G401 (cell line): ENCODE results near the gene TADA2B. TPM values are rescaled to one million over a fixed set of nuclear protein-coding genes. Genes with fewer than 3 reads are reported as not detected.

Experiments
- DNase-seq: peaks from one replicate; pipeline ENCODE4 v3.0.0-alpha.2; 2015; ENCODE audit warnings: low spot score
- in situ Hi-C: cut with HindIII; loops from 2 replicates; pipeline ENCODE4 v1.10.0; 2016; ENCODE audit warnings: low sequenced_read_pairs, mixed read lengths
- total RNA-seq: library from RNA; depleted of rRNA; stranded (reverse); fragments of >200 nt; shearing (Covaris generic); gene quantifications from 2 replicates; pipeline ENCODE4 v1.2.3, GENCODE V29; 2014

TADA2B gene
- total RNA-seq, 1 experiment from 2014 or later, result 19.6 TPM

- in situ Hi-C loops, result no loop called here
- DNase-seq, result no peak
These were observed 10.6 kb upstream of the TADA2B start for GRCh38 chr4:7032596-7032995.

- DNase-seq, result no peak
- in situ Hi-C loops, result no loop called here
These were observed 8.7 kb upstream of the TADA2B start for GRCh38 chr4:7034262-7035081.

DNA sequence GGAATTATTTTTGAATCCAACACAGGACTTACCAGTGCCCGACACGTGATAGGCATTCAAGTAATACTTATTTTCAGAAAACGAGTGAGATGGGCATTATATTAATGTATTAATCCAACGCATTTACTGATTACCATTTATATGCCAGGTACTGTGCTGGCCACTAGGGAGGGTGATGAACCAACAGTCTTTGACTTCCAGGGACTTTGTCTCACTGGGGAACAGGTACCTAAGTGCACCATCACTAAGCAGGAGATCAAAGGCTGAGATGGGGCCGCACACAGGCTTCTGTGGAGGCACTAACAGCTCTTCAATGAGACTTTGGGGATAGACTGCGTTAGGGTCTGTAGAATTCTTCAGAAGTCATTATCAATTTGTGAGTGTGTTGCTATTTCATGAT lies 5.7 kb upstream of the TADA2B start:
- no peak for DNase-seq
- in situ Hi-C loops, result no loop called here

GRCh38 chr4:7040765-7041164 lies 2.4 kb upstream of the TADA2B start:
- in situ Hi-C loops, result no loop called here

GRCh38 chr4:7041246-7041645 lies 1.9 kb upstream of the TADA2B start:
- no peak for DNase-seq
- in situ Hi-C loops, result no loop called here

More at GRCh38 chr4:7040765-7041164, 2.4 kb upstream of the TADA2B start:
- DNase-seq, result no peak

- DNase-seq, result peak; percentile 72
- in situ Hi-C loops, result no loop called here
These were observed 1.2 kb upstream of the TADA2B start for GRCh38 chr4:7041801-7042502.

DNA sequence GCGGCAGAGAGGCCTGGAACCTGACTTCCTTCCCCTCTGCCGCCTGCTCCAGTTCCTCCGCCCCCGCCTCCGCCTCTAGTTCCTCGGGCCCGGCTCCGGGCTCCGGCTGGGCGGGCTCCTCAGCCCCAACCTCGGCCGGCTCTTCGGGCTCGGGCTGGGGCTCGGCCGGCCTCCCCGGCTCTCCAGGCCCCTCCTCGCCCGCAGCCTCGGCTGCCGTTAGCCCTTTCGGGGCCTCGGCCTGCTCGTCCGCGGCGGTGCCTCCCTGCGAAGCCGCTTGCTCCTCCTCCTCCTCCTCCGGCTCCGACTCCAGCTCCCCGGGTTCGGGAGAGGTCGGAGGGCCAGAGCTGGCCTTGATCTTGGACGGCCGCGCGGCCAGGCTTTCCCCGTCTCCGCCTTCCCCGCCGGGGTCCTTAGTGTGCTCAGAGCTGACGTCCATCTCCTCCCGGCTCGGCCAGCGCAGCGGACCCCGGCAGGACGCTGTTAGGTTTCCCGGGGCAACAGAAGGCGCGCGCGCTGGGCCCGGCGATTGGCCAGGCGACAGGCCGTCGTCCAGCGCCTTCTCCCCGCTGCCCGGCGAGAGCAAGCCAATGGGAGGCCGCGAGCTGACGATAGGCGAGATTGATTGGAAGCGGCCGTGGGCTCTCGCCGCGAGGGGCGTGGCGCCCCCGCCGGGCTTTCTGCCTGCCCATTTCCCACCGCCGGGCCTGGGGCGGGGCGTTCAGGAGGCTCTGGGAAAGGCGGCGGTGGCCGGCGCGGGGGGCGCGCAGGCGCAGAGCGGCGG lies 479 bp upstream of the TADA2B start:
- peak; percentile 97 for DNase-seq
- in situ Hi-C loops, result no loop called here

DNA sequence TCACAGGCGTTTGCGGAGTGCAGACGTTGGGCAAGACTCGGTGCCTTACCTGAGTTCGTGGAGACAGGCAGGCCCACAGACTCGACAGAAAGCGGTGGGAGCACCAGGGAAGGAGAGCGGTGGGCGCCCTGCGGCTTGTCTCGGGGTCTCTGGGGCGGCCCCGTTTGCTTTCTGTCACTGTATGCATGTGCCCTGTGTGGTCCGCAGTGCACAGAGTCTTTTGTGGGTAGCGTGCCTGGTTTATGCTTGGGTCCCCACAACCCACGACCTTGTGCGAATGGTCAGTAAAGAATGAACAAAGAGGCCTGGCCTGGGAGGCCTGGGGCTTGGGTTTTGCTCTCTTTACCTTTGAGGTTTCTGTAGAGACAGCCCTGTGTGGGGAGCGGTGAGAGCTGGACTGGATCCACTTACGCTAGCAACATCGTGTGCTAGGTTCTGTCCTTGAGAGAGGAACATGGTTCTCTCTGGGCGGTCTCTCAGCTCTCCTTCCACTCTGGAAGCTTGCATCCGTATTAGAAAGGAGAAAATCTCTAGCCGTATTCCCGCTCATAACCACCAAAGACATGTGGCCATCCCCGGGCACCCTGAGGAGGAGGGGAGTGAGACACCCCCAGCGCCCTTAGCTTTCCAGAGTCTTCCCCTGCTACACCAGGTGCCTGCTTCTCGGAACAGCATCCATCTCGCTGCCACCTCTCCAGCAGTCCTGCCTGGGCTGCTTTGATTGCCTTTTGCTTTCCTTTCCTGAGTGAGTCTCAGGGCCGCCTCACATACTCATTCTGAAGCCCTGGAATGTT lies 1.2 kb downstream of the TADA2B start:
- peak; percentile 44 for DNase-seq
- in situ Hi-C loops, result no loop called here

DNA sequence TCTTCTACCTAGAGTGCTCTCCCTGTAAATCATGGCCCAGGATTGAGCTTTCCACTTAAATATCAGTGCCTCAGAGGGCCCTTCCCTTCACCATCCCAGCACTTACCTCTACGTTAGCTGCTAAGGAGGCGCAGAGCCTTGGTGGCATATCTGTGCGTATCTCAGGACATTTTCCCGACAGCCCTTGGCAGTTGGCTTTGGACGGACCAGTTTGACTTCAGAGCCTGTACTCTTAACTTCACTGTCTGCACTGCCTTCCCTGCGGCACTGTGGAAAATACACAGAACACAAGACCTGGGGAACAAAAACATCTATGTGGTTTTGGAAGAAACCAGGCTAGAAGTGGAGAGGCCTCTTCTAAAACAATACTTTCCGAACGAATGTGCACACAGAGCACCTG lies 2.4 kb downstream of the TADA2B start:
- in situ Hi-C loops, result no loop called here
- DNase-seq, result no peak

DNA sequence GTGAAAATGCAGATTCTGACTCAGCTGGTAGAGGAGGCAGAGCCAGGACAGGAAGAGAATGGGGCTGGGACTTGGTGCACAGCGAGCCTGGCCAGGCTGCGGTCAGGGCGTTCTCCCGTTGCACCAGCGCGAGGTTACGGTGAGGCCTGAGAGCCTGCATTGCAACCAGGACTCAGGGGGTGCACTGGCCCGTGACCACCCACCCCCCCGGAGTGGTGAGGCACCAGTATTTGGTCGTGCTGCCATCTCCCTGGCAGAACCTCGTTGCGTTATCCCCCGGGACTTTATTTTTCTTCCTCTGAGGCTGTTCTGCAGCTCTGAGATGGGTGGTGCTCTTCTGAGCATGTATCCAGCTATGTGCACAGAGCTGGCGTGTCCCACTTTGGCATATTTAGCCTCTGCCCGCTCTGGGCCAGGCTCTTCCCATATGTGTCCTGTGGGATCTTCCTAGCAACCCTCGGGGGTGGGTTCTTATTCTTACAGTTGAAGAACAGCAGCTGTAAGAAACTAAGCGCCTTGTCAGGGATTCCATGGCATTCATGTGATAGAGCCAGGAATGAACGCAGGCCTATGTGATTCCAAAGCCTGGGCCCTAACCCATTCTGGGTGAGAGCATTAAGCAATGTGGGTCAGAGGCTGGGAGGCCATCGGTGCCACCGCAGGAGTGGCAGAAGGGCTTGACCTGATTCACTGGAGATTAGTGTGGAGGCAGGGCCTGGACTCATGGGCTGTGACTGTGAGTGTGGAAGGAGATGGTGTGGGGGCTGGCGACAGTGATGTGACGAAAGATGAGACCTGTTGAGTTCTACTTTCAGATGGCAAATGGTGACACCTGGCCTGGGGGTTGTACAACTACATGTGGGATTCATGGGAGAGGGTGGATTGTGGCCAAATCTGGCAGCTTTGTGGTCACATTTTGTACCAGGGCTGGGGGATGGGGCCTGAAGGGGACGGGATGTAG lies 3.1 kb downstream of the TADA2B start:
- in situ Hi-C loops, result no loop called here
- DNase-seq, result no peak

DNA sequence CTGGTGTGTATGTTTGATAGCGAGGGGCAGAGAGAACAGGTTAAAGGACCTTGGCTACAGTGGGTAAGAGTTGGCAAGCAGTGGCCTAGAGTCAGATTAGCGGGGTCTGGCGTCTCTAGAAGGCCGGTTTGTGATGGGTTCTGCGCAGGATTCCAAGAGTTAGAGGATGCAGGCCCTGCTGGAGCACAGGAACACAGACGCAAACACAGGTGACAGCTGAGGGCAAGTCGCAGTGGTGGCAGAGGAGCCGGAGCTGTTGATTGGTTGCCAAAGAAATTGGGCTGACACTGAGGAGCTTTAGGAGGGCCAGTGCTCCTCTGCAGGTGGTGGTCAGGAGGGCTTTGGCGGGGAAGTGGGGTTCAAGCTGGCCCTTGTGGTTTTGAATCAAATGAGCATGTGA lies 3.8 kb downstream of the TADA2B start:
- in situ Hi-C loops, result no loop called here

DNA sequence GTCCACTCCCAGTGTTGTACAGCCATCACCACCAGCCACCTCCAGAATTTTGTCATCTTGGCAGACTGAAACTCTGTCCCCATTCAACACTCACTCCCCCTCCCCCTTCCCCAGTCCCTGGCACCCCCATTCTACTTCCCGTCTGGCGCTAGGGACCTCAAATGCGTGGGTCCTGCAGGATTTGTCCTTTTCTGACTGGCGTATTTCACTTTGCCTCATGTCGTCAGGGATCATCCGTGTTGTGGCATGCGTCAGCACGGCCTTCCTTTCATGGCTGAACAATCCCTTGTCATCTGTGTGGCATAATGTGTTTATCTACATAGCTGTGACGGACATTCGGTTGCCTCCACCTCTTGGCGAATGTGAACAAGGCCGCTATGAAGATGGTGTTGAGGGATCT lies 5.5 kb downstream of the TADA2B start:
- in situ Hi-C loops, result no loop called here
- DNase-seq, result no peak

More for the DNA sequence above, 3.8 kb downstream of the TADA2B start:
- no peak for DNase-seq

- no peak for DNase-seq
- in situ Hi-C loops, result no loop called here
These were observed 6.1 kb downstream of the TADA2B start for GRCh38 chr4:7049295-7049694.

DNA sequence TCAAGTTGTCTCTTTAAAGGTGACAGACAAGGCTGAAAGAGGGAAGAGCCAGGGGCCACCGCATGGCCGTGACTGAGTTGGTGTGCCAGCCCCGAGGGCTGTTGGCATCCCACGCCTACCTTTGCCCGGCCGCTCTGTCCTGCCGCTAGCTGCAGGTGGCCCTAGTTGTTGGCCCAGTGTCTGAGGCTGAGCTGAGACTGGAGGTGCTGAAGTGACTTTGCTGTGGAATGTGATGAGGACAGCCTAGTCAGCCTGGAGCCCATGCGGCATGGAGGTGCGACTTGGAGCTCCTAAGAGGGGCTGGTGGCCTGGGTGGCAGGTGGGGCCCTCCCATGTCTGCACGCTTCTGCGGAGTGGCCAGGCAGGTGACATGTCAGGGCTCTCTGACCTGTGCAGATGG lies 6.6 kb downstream of the TADA2B start:
- DNase-seq, result peak; percentile 39
- in situ Hi-C loops, result no loop called here

DNA sequence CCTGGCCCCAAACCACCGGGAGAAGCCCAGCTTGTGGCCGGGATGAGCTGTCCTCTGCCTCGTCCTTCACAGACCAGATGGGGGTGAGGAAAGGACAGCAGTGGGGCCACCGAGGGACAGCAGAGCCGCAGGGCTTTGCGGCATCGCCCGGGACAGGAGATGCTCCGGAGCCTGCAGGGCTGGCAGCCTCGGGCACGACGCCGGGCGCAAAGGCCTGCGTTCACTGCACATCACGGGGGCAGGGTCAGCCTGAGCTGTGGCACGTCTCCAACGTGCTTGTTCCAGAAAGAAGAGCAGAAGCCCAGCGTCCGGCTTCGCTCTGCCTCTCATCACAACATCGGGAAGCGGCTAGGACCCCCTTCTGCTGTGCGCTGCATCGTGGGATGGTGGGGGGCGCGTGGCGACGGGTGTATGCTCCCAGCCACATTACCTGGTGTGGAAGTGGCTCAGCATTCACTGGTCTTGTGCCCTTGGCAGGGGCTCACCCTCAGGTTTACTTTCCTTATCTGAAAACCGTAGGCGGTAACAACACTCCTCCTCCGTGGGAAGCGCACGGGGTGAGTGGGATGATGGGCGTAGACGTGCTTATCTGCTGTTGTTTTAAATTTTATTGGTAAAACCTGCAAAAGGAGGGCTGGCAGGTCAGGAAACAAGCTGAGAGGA lies 7.4 kb downstream of the TADA2B start:
- in situ Hi-C loops, result no loop called here
- no peak for DNase-seq

DNA sequence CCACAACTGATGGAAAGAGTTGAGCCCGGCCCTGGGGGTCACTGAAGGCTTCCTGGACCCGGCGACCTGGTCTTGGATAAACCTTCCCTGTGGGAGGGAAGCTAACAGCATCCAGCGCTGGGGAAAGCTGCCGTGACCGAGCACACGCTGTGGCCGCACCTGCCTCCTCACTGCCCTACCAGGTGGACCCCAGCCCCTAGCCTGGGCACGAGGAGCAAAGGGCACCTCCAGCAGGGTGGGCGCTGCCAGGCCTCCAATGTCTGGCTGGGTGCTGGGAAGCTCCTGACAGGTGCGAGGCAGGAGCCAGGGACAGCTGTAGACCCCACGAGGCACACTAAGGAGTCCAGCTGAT lies 7.9 kb downstream of the TADA2B start:
- in situ Hi-C loops, result no loop called here
- no peak for DNase-seq

- DNase-seq, result no peak
- in situ Hi-C loops, result no loop called here
These were observed 8.7 kb downstream of the TADA2B start for GRCh38 chr4:7051905-7052304.

DNA sequence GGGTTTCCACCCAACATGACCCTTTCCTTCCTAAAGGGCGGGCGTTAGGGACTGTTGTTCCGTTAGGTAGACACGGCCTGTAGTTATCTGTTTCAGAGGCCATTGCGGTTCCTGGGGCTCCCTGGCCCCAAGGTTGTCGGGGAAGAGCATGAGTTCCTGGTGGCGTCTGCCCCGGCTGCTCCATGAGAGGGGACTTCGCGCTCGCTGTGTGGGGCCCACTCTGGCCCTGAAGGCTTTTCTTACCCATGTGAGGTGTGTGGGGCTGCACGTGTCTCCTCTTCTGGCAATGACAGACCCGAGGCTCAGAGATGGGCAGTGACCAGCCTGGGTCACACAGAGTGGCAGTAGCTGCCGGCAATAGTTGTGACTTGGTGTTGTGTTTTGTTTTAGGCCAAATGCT lies 9.1 kb downstream of the TADA2B start:
- no peak for DNase-seq
- in situ Hi-C loops, result no loop called here
